HG02623 (cell line): ENCODE results near the gene ATP5PB.
A peak's percentile ranks its signal among the peaks of the same experiment; 100 is the strongest.

ENCODE experiments used
- ATAC-seq: cut with Tn5 transposase; IDR thresholded peaks from one replicate; pipeline ENCODE4 v1.9.1; 2021; ENCODE audit warnings: moderate library complexity; ENCODE audit not compliant: unreplicated experiment

The ATP5PB gene

DNA sequence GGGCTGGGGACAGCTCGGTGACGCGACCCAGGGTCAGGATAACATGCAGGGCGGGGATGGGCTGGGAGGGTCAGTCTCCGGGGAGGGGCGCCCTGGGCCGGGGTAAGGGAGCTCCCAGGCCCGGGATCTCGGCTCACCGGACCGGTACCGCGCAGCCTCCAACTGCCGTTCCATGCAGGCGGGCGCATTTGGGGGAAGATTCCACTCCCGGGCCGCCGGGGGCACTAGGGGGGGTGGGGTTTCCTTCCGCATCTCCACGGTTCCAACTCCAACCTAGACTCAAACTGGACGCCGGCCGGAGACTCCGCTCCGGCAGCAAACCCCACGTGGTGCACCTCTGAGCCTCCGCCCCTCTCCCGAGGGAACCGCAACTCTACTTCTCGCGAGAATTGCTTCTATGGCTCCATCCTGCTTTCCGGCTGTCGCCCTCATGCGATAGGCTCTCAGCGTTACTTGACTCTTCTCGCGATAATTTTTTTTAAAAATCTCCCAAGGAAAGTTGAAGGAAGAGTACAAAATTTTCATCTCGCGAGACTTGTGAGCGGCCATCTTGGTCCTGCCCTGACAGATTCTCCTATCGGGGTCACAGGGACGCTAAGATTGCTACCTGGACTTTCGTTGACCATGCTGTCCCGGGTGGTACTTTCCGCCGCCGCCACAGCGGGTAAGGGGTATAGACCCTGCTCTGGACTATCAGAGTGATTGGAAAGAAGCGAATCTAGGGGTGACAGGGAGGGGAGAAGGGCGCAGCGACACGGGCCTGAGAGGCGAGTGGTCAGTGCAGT is at the start of gene ATP5PB, which contains the start of gene WDR77:
Gene ATP5PB, plus strand, starts transcription at position 547 of the 785 bp plus-strand sequence. Its CDS starts 78 bp downstream, at position 625.
Gene WDR77, minus strand, starts transcription at position 339 of the 785 bp plus-strand sequence. Its CDS starts 87 bp downstream, at position 252.
- ATAC-seq: peak; percentile 93

DNA sequence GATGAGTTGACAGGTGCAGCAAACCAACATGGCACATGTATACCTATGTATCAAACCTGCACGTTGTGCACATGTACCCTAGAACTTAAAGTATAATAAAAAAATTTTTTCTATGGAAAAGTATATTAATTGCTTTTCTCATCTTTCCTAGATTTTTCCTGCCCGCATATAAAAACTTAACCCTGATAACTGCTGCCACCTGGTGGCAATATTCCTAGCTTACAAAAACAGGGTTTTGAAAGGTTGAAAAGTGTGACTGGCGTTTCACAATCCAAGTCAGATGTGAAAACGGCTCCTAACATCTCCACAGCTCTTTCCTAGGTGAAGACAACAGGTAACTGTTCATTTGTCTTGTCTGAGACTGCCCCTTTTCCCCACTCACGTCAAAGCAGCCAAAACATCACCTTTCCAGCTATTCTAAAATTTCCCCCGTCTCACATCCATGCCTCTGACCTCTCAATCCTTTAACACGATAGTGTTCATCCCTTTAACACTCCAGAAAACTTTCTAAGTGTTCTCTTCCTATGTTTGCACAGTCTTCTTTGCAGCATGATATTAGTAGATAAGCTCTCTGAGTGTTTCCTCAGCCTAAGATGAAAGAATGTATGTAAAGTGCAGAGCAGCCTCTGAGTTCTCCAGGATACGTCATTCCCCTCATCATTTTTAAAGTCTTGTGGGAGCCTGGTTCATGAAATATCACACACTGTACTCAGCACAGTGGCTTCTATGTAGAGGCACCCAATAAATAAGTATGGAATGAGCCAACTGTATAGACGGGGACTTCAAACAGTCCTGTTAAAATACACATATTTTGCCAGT is 49.3 kb upstream of the ATP5PB start:
- no peak for ATAC-seq

GRCh38 chr1:111402083-111402482 is 47.2 kb upstream of the ATP5PB start:
- ATAC-seq: no peak

- ATAC-seq: no peak
Measured at GRCh38 chr1:111404588-111404987, 44.7 kb upstream of the ATP5PB start.

DNA sequence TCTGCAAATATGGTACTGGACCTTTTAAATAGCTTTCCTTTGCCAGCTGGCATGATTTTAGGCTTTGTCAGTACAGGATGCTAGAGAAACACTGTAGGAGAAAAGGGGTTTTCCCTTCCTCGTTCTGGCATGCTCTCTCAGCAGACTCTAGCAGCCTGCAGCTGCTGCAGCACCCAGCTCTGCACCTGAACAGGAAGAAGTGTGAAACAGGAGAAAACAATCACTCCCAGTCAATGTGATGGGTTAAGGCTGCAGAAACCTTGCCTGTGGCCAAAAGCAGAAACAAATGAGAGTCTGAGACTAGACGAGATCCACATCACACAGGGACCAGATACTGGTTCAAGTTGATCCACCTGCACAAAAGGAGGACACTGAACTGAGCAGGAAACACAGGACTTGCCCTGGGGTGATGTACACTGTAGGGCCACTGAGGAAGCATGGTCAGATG is 42.9 kb upstream of the ATP5PB start:
- ATAC-seq: peak; percentile 88

DNA sequence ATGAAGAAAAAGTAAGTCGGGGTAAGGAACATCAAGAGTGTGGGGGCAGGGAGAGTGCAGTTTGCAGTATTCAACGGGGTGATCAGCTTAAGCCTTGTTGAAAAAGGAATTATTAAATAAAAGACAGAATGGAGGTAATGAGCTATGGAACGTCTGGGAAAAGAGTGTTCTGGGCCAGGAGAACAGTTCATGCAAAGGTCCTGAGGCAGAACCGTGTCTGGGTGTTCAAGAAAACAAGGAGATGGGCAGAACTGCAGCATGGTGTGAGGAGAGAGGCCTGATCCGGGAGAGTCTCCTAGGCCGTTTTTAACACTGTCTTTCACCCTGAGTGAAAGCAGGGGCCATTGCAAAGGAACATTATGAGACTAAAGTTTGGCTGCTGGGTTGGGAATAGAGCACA is 42.0 kb upstream of the ATP5PB start:
- no peak for ATAC-seq

DNA sequence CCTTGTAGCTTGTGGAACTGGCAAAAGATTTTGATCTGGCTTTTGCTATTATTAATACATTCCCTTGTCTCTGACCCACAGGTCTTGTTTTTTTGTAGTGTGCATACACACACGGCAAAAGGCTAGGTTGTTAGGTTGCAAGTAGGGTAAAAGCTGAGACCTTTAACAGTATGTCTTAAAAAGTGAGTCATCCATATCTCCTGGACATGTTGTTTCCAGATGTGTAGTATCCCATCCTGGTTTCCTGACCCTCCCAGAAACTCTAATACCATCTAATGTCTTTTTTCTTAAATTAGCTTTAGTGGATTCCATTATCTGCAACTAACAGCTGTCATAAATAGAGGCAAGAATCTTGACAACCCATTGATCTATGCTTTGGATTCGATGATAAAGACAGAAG is 36.4 kb upstream of the ATP5PB start:
- ATAC-seq: no peak

DNA sequence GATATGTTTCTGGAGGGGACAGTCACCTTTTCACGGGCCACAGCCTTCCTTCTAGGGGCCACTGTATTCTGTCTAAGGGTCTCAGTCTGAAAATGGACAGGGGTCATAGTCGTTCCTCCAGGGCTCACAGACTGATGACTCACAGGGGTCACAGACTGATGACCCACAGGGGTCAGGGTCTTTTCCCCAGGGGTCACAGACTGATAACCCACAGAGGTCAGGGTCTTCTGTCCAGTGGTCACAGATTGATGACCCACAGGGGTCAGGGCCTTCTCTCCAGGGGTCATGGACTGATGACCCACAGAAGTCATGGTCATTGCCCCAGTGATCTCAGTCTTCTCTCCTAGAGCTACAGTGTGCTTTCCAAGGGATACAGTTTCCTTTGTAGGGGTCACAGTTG is 34.5 kb upstream of the ATP5PB start:
- no peak for ATAC-seq

DNA sequence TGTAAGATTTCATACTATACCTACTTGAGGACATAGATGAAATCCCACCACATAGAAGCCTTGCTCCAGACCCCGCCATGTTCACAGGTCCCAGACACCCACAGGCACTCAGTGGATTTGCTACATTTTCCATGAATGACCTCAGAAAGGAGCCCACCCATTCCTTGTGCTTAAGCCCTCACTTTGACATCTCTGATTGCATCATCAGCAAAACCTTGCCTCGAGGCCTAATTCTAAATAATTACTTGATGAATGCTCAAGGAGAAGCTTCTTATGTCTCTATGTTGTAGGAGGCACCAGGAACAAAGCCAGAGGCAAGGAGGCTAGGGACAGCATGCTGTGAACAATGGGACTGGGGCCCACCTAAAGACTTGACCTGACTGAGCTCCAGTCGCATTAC is 33.8 kb upstream of the ATP5PB start:
- ATAC-seq: no peak

DNA sequence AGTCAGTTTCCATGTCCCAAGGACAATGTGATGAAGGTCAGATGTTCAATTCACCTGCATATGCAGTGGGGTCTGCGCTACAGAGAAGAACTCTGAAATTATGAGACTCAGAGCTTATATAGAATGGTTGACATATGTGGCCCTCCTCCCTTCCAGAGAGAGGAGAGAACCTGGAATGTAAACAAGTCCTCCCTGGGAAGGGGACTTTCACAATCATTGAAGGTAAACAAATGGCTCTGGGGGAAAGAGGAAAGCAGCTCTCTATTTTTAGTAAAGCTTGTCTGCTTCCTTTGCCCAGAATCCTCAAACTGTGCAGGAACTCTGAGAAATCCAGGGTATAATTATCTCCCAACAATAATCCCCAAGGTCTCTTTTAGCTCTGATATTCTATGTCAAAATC is 31.5 kb upstream of the ATP5PB start:
- no peak for ATAC-seq

DNA sequence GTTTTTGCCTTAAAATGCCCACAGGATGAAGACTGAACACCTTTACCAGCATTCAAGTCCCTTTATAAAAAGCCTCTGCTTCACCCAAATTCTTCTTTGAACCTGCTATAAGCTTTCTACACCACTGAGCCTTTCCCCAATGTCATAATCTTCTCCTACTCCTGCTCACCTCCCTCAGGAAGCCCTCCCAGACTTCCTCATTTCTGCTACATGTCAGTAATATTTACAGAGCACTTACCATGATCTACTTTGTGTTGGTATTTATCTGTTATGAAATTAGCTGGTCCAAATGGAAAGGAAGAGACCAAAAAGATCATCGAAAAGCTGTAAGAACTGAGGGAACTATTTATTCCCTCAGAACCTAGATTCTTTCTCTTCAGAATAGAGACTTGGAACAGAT is 30.2 kb upstream of the ATP5PB start:
- ATAC-seq: no peak

- ATAC-seq: no peak
Measured at GRCh38 chr1:111420377-111420776, 28.9 kb upstream of the ATP5PB start.

- no peak for ATAC-seq
Measured at GRCh38 chr1:111422546-111423391, 26.5 kb upstream of the ATP5PB start.

DNA sequence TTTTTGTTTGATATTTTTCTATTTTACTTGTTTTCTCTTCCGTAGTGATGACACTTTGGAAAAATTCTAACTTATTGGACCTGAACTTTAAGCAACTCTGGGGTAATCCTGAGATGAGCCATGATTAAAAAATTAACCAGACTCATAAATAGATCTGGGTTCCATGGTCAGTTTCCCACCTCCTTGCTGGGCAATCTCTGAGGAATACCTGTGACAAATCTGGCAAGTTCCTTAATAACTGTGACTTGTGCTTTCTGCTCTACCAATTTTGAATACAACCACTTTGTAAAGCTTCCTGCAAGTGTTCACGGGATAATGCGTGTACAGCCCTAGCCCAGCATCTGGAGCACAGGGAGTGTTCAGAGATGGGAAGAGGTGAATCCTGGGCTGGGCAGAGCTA is 25.0 kb upstream of the ATP5PB start:
- no peak for ATAC-seq

- no peak for ATAC-seq
Measured at GRCh38 chr1:111436726-111437125, 12.5 kb upstream of the ATP5PB start.

- ATAC-seq: no peak
Measured at GRCh38 chr1:111439461-111440351, 9.6 kb upstream of the ATP5PB start.

DNA sequence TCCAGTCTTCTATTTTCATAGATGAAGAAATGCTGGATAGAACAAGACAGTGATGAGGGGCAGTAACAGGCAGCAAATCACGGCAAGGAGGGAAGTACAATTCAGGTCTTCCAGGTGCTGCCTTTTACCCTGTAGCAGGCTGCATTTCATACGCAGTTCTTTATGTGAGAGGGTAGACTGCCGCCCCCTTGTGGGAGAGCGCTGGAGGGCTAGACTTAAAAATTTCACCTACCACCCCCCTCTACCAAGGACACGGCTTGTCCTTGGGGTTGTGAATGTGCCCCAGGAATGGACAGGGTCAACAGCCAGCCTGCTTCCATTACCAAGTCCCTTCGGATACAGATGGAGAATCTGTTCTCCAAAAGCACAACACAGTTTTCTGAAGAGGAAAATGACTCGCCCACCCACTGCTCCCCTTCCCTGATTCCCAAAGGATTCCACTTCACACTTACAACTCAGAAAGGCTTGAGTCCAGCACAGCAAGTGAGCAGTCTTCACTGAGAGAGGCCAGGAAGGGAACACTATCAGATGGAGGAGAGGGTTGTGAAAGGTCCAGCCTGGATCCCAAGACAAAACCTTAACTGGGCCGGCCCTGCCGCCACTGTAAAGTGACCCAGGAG is 7.6 kb upstream of the ATP5PB start:
- ATAC-seq: no peak

DNA sequence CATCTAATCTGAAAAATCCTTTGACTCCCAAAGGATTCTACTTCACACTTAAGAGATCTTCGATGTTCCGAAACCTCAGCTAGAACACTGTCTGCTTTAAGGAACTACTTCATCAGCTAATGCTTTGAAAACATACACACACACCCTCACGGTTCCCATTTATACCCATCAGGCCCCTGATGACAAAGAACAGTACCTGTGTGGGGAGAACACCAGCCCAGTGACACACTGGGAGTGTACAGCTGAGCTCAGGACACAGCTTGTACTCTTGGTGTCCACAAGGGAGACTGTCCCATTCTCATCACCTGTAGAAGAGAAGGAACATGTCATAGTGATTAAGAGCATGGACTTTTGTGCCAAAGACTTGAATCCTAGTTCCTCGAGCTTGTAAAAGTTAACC is 6.8 kb upstream of the ATP5PB start:
- ATAC-seq: no peak

- no peak for ATAC-seq
Measured at GRCh38 chr1:111444031-111444430, 5.2 kb upstream of the ATP5PB start.

GRCh38 chr1:111446546-111446945 is 2.7 kb upstream of the ATP5PB start:
- no peak for ATAC-seq
